H1 (cell line): Measurements from ENCODE around the gene WSCD1. TPM values are rescaled to one million over a fixed set of nuclear protein-coding genes. Genes with fewer than 3 reads are reported as not detected.

Experiments
- CTCF ChIA-PET: fragments of 300-600 bp; sonication (Branson Sonifier 250); formaldehyde crosslinking; loops from one replicate; lab custom pipeline; 2021; ENCODE audit not compliant: partially characterized antibody; lab: Charles Lee
- POLR2A ChIA-PET: fragments of 300-600 bp; sonication (Branson Sonifier 250); formaldehyde crosslinking; loops from one replicate; lab custom pipeline; 2021; ENCODE audit warnings: inconsistent platforms; ENCODE audit not compliant: partially characterized antibody; lab: Charles Lee
- DNase-seq, 2 experiments: peaks; one replicate each; pipeline versions ENCODE4 v3.0.0 to v3.0.0-alpha.2; 2010 to 2022; ENCODE audit warnings: low spot score in 2 of 2, low read depth in 1 of 2, mixed read lengths in 1 of 2
- FAIRE-seq: peaks from 2 replicates; lab custom pipeline; 2011; peaks lifted over from hg19 to GRCh38; lab: Jason Lieb, UNC
- H2AFZ ChIP-seq: 2 replicates; pipeline ENCODE4 v1.8.1; 2012; ENCODE audit warnings: low read length, inconsistent platforms
- H2AK5ac ChIP-seq: 2 replicates; pipeline ENCODE4 v1.6.1; 2013; ENCODE audit warnings: low read depth, low read length
- H2BK120ac ChIP-seq: replicated peaks from 2 replicates; pipeline ENCODE3; 2013; ENCODE audit warnings: low read depth, low read length, inconsistent platforms
- H2BK12ac ChIP-seq: 2 replicates; pipeline ENCODE4 v1.6.1; 2013; ENCODE audit warnings: low read depth, low read length
- H2BK15ac ChIP-seq: 2 replicates; pipeline ENCODE4 v1.6.1; 2013; ENCODE audit warnings: low read length
- H2BK20ac ChIP-seq: 2 replicates; pipeline ENCODE4 v1.6.1; 2013; ENCODE audit warnings: low read length
- H2BK5ac ChIP-seq: 2 replicates; pipeline ENCODE4 v1.6.1; 2013; ENCODE audit warnings: low read depth, low read length
- H3K14ac ChIP-seq: 2 replicates; pipeline ENCODE4 v1.6.1; 2013; ENCODE audit warnings: inconsistent platforms; ENCODE audit not compliant: insufficient read length
- H3K18ac ChIP-seq: 2 replicates; pipeline ENCODE4 v1.6.1; 2013; ENCODE audit warnings: low read length; ENCODE audit errors: extremely low read depth
- H3K23ac ChIP-seq: 2 replicates; pipeline ENCODE4 v1.6.1; 2013; ENCODE audit warnings: inconsistent platforms; ENCODE audit not compliant: insufficient read length
- H3K23me2 ChIP-seq: 2 replicates; pipeline ENCODE4 v1.6.1; 2013; ENCODE audit warnings: low read depth, low read length
- H3K27ac ChIP-seq: 2 replicates; pipeline ENCODE4 v1.6.1; 2011; ENCODE audit warnings: low read depth, low read length, inconsistent platforms
- H3K27me3 ChIP-seq, 4 experiments: replicated peaks in 1 of 4; 1 replicate in 1 of 4; 2 replicates in 3 of 4; pipeline versions ENCODE4 v1.6.1 to v1.8.1; 2011 to 2013; ENCODE audit warnings: low read length in 3 of 4, mild to moderate bottlenecking in 3 of 4, inconsistent platforms in 2 of 4, mixed read lengths in 2 of 4, moderate library complexity in 1 of 4; ENCODE audit not compliant: control insufficient read depth in 3 of 4, insufficient read depth in 3 of 4; ENCODE audit errors: extremely low read depth in 1 of 4
- H3K36me3 ChIP-seq, 4 experiments: 2 replicates each; pipeline versions ENCODE4 v1.6.1 to v1.8.1; 2011 to 2013; ENCODE audit warnings: mild to moderate bottlenecking in 4 of 4, low read length in 3 of 4, moderate library complexity in 2 of 4, control low read depth in 1 of 4, inconsistent platforms in 1 of 4; ENCODE audit not compliant: insufficient read depth in 4 of 4, control insufficient read depth in 2 of 4
- H3K4ac ChIP-seq: replicated peaks from 2 replicates; pipeline ENCODE3; 2013; ENCODE audit warnings: low read length, low read depth, mixed read lengths, inconsistent platforms; ENCODE audit not compliant: insufficient read length
- H3K4me1 ChIP-seq, 4 experiments: replicated peaks in 1 of 4; 1 replicate in 1 of 4; 2 replicates in 3 of 4; pipeline versions ENCODE4 v1.6.1 to v1.8.1; 2011 to 2013; ENCODE audit warnings: low read length in 3 of 4, inconsistent platforms in 2 of 4, mixed read lengths in 1 of 4; ENCODE audit not compliant: insufficient read depth in 4 of 4, control insufficient read depth in 3 of 4
- H3K4me2 ChIP-seq, 2 experiments: 2 replicates each; pipeline versions ENCODE4 v1.6.1 to v1.8.1; 2011 to 2013; ENCODE audit warnings: low read depth in 2 of 2, low read length in 2 of 2, control low read depth in 1 of 2, inconsistent platforms in 1 of 2, mild to moderate bottlenecking in 1 of 2; ENCODE audit not compliant: insufficient read depth in 1 of 2
- H3K4me3 ChIP-seq, 4 experiments: fragments of 200-600, 300-600 bp in 1 of 4; sonication (generic), shearing (Covaris generic), sonication (Bioruptor Twin) in 1 of 4; 2 replicates each; pipeline versions ENCODE4 v1.5.1 to v1.8.1; 2011 to 2016; ENCODE audit warnings: low read length in 4 of 4, low read depth in 3 of 4, control low read depth in 2 of 4, inconsistent platforms in 2 of 4, mild to moderate bottlenecking in 2 of 4, mixed read lengths in 1 of 4, moderate library complexity in 1 of 4; ENCODE audit not compliant: insufficient read depth in 2 of 4; ENCODE audit errors: extremely low read depth in 1 of 4
- H3K56ac ChIP-seq: replicated peaks from 2 replicates; pipeline ENCODE3; 2013; ENCODE audit warnings: low read depth, mild to moderate bottlenecking, mixed read lengths, low read length, inconsistent platforms; ENCODE audit not compliant: insufficient read length
- H3K79me1 ChIP-seq: 2 replicates; pipeline ENCODE4 v1.6.1; 2013; ENCODE audit warnings: low read depth, low read length, control low read depth
- H3K79me2 ChIP-seq, 2 experiments: 2 replicates each; pipeline versions ENCODE4 v1.6.1 to v1.8.1; 2012 to 2013; ENCODE audit warnings: low read length in 2 of 2, mild to moderate bottlenecking in 2 of 2, inconsistent platforms in 1 of 2; ENCODE audit not compliant: insufficient read depth in 2 of 2, control insufficient read depth in 1 of 2
- H3K9ac ChIP-seq, 4 experiments: replicated peaks in 1 of 4; 1 replicate in 1 of 4; 2 replicates in 3 of 4; pipeline versions ENCODE4 v1.6.1 to v1.8.1; 2011 to 2013; ENCODE audit warnings: low read depth in 3 of 4, low read length in 3 of 4, control low read depth in 2 of 4, mild to moderate bottlenecking in 2 of 4, moderate library complexity in 2 of 4, inconsistent platforms in 1 of 4; ENCODE audit errors: extremely low read depth in 1 of 4
- H3K9me3 ChIP-seq, 2 experiments: 2 replicates each; pipeline versions ENCODE4 v1.6.1 to v1.8.1; 2012 to 2013; ENCODE audit warnings: mild to moderate bottlenecking in 2 of 2, moderate library complexity in 2 of 2, control low read depth in 1 of 2, inconsistent platforms in 1 of 2, low read depth in 1 of 2, low read length in 1 of 2, mixed read lengths in 1 of 2; ENCODE audit not compliant: insufficient read depth in 2 of 2
- H4K20me1 ChIP-seq, 2 experiments: replicated peaks in 1 of 2; 2 replicates each; pipeline versions ENCODE3 to v1.8.1; 2011 to 2013; ENCODE audit warnings: inconsistent platforms in 2 of 2, low read length in 2 of 2, mild to moderate bottlenecking in 1 of 2; ENCODE audit not compliant: insufficient read depth in 2 of 2, control insufficient read depth in 1 of 2
- H4K5ac ChIP-seq: 2 replicates; pipeline ENCODE4 v1.6.1; 2013; ENCODE audit warnings: low read length, low read depth, mixed read lengths, inconsistent platforms; ENCODE audit not compliant: insufficient read length
- H4K8ac ChIP-seq: 2 replicates; pipeline ENCODE4 v1.8.0; 2013; ENCODE audit warnings: mild to moderate bottlenecking, moderate library complexity, low read length, inconsistent platforms; ENCODE audit not compliant: insufficient read depth; ENCODE audit errors: extremely low read depth
- H4K91ac ChIP-seq: replicated peaks from 2 replicates; pipeline ENCODE3; 2013; ENCODE audit warnings: low read length, mixed read lengths, inconsistent platforms; ENCODE audit not compliant: insufficient read length
- ASH2L ChIP-seq: fragments of 200-600, 300-600 bp; sonication (generic); IDR thresholded peaks from one replicate; pipeline ENCODE4 v1.7.1; 2017; ENCODE audit warnings: low read length
- BCL11A ChIP-seq, 2 experiments: IDR thresholded peaks; one replicate each; pipeline ENCODE4 v1.6.1; 2011; ENCODE audit warnings: low read depth in 2 of 2, low read length in 2 of 2, mild to moderate bottlenecking in 2 of 2
- CHD1 ChIP-seq: IDR thresholded peaks from 2 replicates; pipeline ENCODE4 v1.6.1; 2012; ENCODE audit warnings: low read depth, low read length, improper control_type of control experiment
- CTBP2 ChIP-seq: IDR thresholded peaks from 2 replicates; pipeline ENCODE4 v1.7.0; 2011; ENCODE audit warnings: borderline replicate concordance, mild to moderate bottlenecking, moderate library complexity, mixed read lengths, low read length; ENCODE audit not compliant: insufficient read depth, insufficient read length
- FOSL1 ChIP-seq: IDR thresholded peaks from 2 replicates; pipeline ENCODE4 v1.6.1; 2011; ENCODE audit warnings: mild to moderate bottlenecking, low read depth, low read length, moderate library complexity; ENCODE audit not compliant: insufficient read depth
- HDAC6 ChIP-seq: IDR thresholded peaks from one replicate; pipeline ENCODE4 v1.7.1; 2012; ENCODE audit warnings: low read depth, mild to moderate bottlenecking, inconsistent platforms, low read length, moderate library complexity
- JUN ChIP-seq: IDR thresholded peaks from 2 replicates; pipeline ENCODE4 v1.6.1; 2011; ENCODE audit warnings: low read depth, mild to moderate bottlenecking, improper control_type of control experiment, low read length
- JUND ChIP-seq: IDR thresholded peaks from 2 replicates; pipeline ENCODE4 v1.6.1; 2011; ENCODE audit warnings: mild to moderate bottlenecking, improper control_type of control experiment, low read length
- MAFK ChIP-seq: IDR thresholded peaks from 2 replicates; pipeline ENCODE4 v1.6.1; 2012; ENCODE audit warnings: low read depth, mild to moderate bottlenecking, improper control_type of control experiment, low read length
- NRF1 ChIP-seq: IDR thresholded peaks from 2 replicates; pipeline ENCODE4 v1.6.1; 2011; ENCODE audit warnings: mild to moderate bottlenecking, low read depth, low read length, improper control_type of control experiment
- PHF8 ChIP-seq: fragments of 200-600 bp; sonication (generic); conservative IDR thresholded peaks from 2 replicates; pipeline ENCODE4 v1.7.1; 2012; ENCODE audit warnings: low read depth, mild to moderate bottlenecking, inconsistent platforms, low read length, moderate library complexity
- RBBP5 ChIP-seq: IDR thresholded peaks from 2 replicates; pipeline ENCODE4 v1.7.1; 2012; ENCODE audit warnings: low read depth, mild to moderate bottlenecking, inconsistent platforms, low read length, moderate library complexity, borderline replicate concordance
- SP4 ChIP-seq: IDR thresholded peaks from 2 replicates; pipeline ENCODE4 v1.6.1; 2012; ENCODE audit warnings: low read length, inconsistent platforms
- SUZ12 ChIP-seq: fragments of 200-600 bp; sonication (generic); IDR thresholded peaks from 2 replicates; pipeline ENCODE4 v1.6.1; 2012; ENCODE audit warnings: mild to moderate bottlenecking, inconsistent platforms, low read length, moderate library complexity, mixed read lengths
- TAF1 ChIP-seq: IDR thresholded peaks from 2 replicates; pipeline ENCODE4 v1.6.1; 2011; ENCODE audit warnings: mild to moderate bottlenecking, low read depth, low read length
- TCF12 ChIP-seq: IDR thresholded peaks from 2 replicates; pipeline ENCODE4 v1.6.1; 2011; ENCODE audit warnings: low read depth, mild to moderate bottlenecking, low read length
- WGBS, 2 experiments: shearing (Covaris generic) in 1 of 2; methylation state at CpG; one replicate each; pipeline versions ENCODE4 v1.1.6 to v1.1.7; 2013 to 2015; ENCODE audit warnings: low lambda C conversion rate in 2 of 2, mixed read lengths in 2 of 2, inconsistent platforms in 1 of 2, low coverage in 1 of 2, missing lambda C conversion rate in 1 of 2; ENCODE audit not compliant: insufficient replicate concordance in 2 of 2, insufficient coverage in 1 of 2, insufficient read length in 1 of 2; ENCODE audit errors: extremely low coverage in 1 of 2, missing lambda C conversion rate in 1 of 2; 5-methylcytosine and 5-hydroxymethylcytosine counted together
- polyA plus RNA-seq, 7 experiments: library from polyadenylated mRNA; depleted of rRNA in 3 of 7; stranded (reverse) in 5 of 7; unstranded in 2 of 7; fragments of >200 nt in 5 of 7; fragments of 200-250 nt in 2 of 7; gene quantifications; 1 replicate in 5 of 7; 2 replicates in 1 of 7; 4 replicates in 1 of 7; pipeline versions ENCODE4 v1.2.1 to v1.2.3, GENCODE V29; 2011 to 2013; ENCODE audit warnings: missing spikeins in 2 of 7, mixed read lengths in 2 of 7
- total RNA-seq: library from RNA; stranded (reverse); fragmentation: NEBNext Ultra II Directional; extraction: Animal tissue kit (Norgen Biotek cat#: 25700); gene quantifications from 2 replicates; pipeline ENCODE4 v1.2.1, GENCODE V29; 2021

The WSCD1 gene
- total and polyA plus RNA-seq, 2 of the 8 experiments (the other 6 are each of a cell fraction or from before 2014, with no cell fraction given): 21.9 to 39.0 TPM

- peaks cover 0 to 1% (median 0%) of the 10 kb centered on the region in 4 experiments; a peak in 1 of 7 replicates for H3K27me3 ChIP-seq
- no peak overlapping the region for H3K18ac ChIP-seq
- no peaks in the 10 kb centered on the region for H3K79me2 ChIP-seq
- H2BK20ac ChIP-seq: no peak overlapping the region
- FAIRE-seq: no peak
- no peaks in the 10 kb centered on the region for H4K20me1 ChIP-seq
- H3K23ac ChIP-seq: no peak overlapping the region
- peaks cover 0 to 5% (median 0%) of the 10 kb centered on the region in 4 experiments; a peak in 1 of 7 replicates for H3K4me1 ChIP-seq
- no peaks in the 10 kb centered on the region for H3K23me2 ChIP-seq
- no peak overlapping the region for H3K56ac ChIP-seq
- no peak overlapping the region for H2BK120ac ChIP-seq
- no peak overlapping the region for H4K91ac ChIP-seq
- H2AK5ac ChIP-seq: no peak overlapping the region
- H3K27ac ChIP-seq: no peak overlapping the region
- no peak overlapping the region for H3K9ac ChIP-seq
- H2BK5ac ChIP-seq: no peak overlapping the region
- H2BK12ac ChIP-seq: no peak overlapping the region
- DNase-seq: no peak
- peak overlapping the region; percentile 19; the same call in 1 of the 2 replicates for H2BK15ac ChIP-seq
- WGBS, 2 experiments: 68% methylated on average over 6 of the region's 6 CpGs; no CpG with 5 or more reads in 1 of the 2 experiments
- H4K8ac ChIP-seq: no peak overlapping the region
- H3K9me3 ChIP-seq: 0 out of 4 replicates have a peak, but pooled peaks cover 0 to 4% of the 10 kb centered on the region in 2 experiments
- H3K4me2 ChIP-seq: no peak overlapping the region
- ChIA-PET POLR2A (no interaction called here), CTCF (interaction anchor here (0.6 to 1.6 kb wide), 2 partner anchors 24 to 1512 kb away, joined by 3 to 4 read pairs; no protein-coding TSS in a partner anchor)
- H3K14ac ChIP-seq: no peak overlapping the region
- H3K4me3 ChIP-seq: no peak overlapping the region
- H3K36me3 ChIP-seq: no peaks in the 10 kb centered on the region
- no peak overlapping the region for H3K4ac ChIP-seq
- H4K5ac ChIP-seq: no peak overlapping the region
- H3K79me1 ChIP-seq: no peaks in the 10 kb centered on the region
- no peak overlapping the region for H2AFZ ChIP-seq
- TF ChIP-seq TAF1: no peak
- no peak for TF ChIP-seq RBBP5
- TF ChIP-seq FOSL1: no peak
- no peak for TF ChIP-seq NRF1
- TF ChIP-seq JUND: no peak
- TF ChIP-seq PHF8: no peak
- TF ChIP-seq ASH2L: no peak
- no peak for TF ChIP-seq BCL11A (IDR thresholded peaks at IDR 0.05; ENCODE audit: low read depth in 2 of 2, low read length in 2 of 2)
- TF ChIP-seq SUZ12: no peak
- no peak for TF ChIP-seq MAFK
- no peak for TF ChIP-seq JUN
- TF ChIP-seq CTBP2: no peak
- TF ChIP-seq SP4: no peak
- no peak for TF ChIP-seq CHD1
- no peak for TF ChIP-seq TCF12
- no peak for TF ChIP-seq HDAC6
Measured at GRCh38 chr17:6153375-6153774, 83.2 kb downstream of the WSCD1 start.
